GM13976 (cell line): ENCODE results near the gene TPH1.
A peak's percentile ranks its signal among the peaks of the same experiment; 100 is the strongest.
"Not testable (repeated sequence)": the region's sequence is repeated elsewhere in the genome, so short reads cannot be mapped to it uniquely, and the experiment has no call there.

Source experiments
- DNase-seq: peaks from one replicate; pipeline ENCODE4 v3.0.0; 2012; ENCODE audit warnings: low spot score
- CTCF ChIP-seq: IDR thresholded peaks from 2 replicates; pipeline ENCODE4 v1.5.1; 2012; ENCODE audit warnings: borderline replicate concordance, mild to moderate bottlenecking; ENCODE audit not compliant: insufficient read depth; ENCODE audit errors: extremely low read depth, missing control alignments, control extremely low read depth
- in situ Hi-C: fragments of 300-500 bp; cut with MboI; formaldehyde crosslinking; loops from one replicate; pipeline ENCODE4 v1.12.0; 2022; ENCODE audit warnings: low sequenced_read_pairs, mixed read lengths, inconsistent platforms; ENCODE audit not compliant: unreplicated experiment

TPH1 gene

GRCh38 chr11:18010977-18011586 lies 35.0 kb downstream of the TPH1 start:
- DNase-seq: no peak
- in situ Hi-C loops: no loop called here
- TF ChIP-seq CTCF: no peak

- no peak for DNase-seq
- TF ChIP-seq CTCF: peak; percentile 14
- in situ Hi-C loops: no loop called here
Measured at GRCh38 chr11:18010121-18010670, 35.9 kb downstream of the TPH1 start.

- in situ Hi-C loops: no loop called here
- no peak for DNase-seq
- TF ChIP-seq CTCF: no peak
Measured at GRCh38 chr11:18005376-18006129, 40.5 kb downstream of the TPH1 start.

- DNase-seq: no peak
- no peak for TF ChIP-seq CTCF
- in situ Hi-C loops: no loop called here
Measured at GRCh38 chr11:18001191-18001590, 44.9 kb downstream of the TPH1 start.

- no peak for TF ChIP-seq CTCF
- no peak for DNase-seq
- in situ Hi-C loops: no loop called here
Measured at GRCh38 chr11:18000760-18001159, 45.3 kb downstream of the TPH1 start.

GRCh38 chr11:18000128-18000527 lies 45.9 kb downstream of the TPH1 start:
- in situ Hi-C loops, DNase-seq: not testable (repeated sequence)
